GF-D8 (cell line): ENCODE results near the gene SLC12A3.
A peak's percentile ranks its signal among the peaks of the same experiment; 100 is the strongest.
"Not testable (repeated sequence)": the region's sequence is repeated elsewhere in the genome, so short reads cannot be mapped to it uniquely, and the experiment has no call there.

Experiments used
- DNase-seq: peaks from one replicate; lab custom pipeline; 2025; lab: John Stamatoyannopoulos, UW

The SLC12A3 gene

DNA sequence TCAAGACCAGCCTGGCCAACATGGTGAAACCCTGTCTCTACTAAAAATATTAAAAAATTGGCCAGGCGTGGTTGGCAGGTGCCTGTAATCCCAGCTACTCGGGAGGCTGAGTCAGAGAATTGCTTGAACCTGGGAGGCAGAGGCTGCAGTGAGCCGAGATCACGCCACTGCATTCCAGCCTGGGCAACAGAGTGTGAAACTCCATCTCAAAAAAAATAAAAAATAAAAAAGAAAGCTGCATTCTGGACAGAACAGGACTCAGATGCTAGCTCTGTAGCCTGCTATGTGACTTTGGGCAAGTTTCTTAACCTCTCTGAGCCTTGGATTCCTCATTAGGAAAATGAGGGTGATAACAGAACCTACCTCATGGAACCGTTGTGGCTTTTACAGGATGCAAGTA, 3.8 kb downstream of the SLC12A3 start:
- DNase-seq = not testable (repeated sequence)

DNA sequence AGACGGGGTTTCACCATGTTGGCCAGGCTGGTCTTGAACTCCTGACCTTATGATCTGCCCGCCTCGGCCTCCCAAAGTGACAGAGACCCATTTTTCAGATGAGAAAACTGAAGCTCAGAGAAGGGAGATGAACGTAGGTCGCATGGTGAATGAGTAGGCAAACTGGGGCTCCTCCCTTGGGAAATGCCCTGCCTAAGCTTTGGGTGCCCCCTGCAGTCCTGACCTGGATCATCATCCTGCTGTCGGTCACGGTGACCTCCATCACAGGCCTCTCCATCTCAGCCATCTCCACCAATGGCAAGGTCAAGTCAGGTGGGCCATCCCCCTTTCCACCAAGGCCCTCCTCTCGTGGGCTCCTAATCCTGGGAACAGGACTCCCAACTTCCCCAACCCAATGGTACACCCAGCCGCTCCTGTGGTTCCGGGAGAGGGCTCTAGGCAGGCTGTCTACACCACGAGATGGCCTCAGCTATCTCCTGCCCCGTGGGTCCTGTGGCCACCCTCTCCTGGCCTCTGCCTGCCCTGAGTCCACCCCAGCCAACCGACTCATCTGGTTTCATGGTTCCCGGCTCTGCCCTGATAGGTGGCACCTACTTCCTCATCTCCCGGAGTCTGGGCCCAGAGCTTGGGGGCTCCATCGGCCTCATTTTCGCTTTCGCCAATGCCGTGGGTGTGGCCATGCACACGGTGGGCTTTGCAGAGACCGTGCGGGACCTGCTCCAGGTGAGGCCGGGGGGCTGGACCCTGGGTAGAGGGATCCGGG, 4.7 kb downstream of the SLC12A3 start:
- peak; percentile 27 for DNase-seq

- no peak for DNase-seq
Observed at GRCh38 chr16:56870276-56870888, 5.4 kb downstream of the SLC12A3 start.

DNA sequence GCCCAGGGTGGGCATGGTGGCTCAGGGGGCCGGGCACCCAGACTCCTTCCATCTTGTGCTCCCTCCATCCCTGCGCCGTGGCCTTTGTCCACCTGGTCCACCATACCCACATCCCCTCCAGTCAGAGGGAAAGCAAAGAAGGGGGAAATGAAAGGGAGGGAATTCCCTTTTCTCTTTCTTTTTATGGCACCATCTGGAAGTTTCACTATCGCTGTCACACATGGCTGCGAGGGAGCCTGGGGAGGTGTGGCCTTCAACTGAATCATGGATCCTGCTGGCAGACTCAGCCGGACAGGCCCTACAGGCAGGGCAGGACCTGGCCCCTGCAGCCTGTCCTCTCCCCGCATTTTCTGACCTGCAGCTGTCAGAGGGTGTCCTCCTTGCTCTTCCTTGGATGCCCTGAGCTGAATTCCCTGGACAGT, 6.2 kb downstream of the SLC12A3 start:
- DNase-seq = no peak

- peak; percentile 75 for DNase-seq
Observed at GRCh38 chr16:56872863-56873391, 7.9 kb downstream of the SLC12A3 start.

DNA sequence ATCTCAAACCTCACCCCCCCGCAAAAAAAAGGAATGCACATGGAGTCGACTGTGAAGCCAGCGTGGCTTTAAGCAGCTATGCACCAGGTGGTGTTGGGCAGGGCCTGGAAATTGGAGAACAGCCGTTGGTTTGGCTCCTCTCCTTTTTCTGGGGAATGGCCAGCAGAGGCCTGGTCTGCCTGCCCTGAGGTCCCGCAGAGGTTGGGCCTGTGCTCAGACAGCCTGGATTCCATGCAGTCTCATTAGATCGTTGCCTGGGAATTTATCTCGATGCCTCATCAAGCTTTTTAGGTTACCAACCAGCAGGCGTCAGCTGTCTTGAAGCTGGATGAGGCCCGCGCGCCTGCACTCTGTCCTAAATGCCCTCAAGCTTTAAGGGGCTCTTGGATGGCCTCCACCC, 9.8 kb downstream of the SLC12A3 start:
- DNase-seq = no peak

GRCh38 chr16:56876048-56876447, 11.0 kb downstream of the SLC12A3 start:
- DNase-seq = no peak

DNA sequence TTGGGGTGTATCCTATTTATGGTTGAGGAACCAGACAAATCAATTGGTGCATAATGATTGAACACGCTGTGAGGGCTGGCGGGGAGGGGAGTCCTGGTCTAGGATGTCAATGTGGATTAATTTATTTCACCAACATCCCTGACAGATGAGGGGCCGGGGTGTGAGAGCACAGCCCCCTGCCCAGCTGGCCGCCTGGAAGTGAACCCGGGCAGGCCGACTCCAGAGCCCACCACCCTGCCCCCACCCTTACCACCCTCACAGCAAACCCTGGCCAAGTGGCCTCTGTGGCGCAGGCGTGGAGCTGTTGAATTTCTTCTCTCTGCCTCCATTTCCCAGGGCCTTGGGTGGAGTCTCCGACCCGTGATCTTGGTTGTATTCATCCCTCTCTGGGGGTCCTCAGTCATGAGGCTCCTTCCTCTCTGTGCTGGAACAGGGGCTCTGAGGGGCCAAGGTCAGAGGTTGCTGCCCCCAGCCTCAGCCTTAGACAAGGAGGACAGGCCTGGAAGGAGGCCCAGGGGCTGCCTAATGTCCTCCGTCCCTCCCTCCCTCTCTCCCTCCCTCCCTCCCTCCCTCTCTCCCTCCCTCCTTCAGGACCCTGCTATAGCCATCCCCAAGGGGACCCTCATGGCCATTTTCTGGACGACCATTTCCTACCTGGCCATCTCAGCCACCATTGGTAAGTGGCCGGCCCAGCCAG, 12.6 kb downstream of the SLC12A3 start:
- no peak for DNase-seq

DNA sequence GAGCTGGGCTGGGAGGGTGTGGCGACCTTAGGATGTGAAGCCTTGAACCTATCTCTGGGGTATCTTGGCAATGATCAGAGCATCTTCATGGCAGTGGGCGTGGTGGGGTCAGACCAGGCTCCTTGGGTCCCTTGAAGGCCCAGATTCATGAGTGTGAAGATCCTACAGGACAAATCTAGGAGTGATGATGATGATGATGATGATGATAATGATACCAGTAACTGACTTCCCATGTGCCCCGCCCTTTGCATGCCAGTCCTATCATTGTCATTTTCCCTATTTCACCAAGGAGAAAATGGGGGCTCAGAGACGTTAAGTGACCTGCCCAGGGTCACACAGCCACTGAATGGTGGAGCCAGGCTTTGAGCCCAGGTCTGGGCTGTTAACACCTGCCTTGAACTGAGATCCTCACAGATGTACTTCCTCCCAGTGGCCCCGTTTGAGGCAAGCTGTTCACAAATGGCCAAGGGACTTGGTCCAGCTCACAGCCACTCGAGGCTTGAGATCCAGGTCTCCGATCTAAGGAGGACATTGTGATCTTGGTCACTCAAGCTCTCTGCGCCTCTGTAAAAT, 13.4 kb downstream of the SLC12A3 start:
- DNase-seq = no peak

GRCh38 chr16:56879276-56879675, 14.3 kb downstream of the SLC12A3 start:
- DNase-seq = no peak

DNA sequence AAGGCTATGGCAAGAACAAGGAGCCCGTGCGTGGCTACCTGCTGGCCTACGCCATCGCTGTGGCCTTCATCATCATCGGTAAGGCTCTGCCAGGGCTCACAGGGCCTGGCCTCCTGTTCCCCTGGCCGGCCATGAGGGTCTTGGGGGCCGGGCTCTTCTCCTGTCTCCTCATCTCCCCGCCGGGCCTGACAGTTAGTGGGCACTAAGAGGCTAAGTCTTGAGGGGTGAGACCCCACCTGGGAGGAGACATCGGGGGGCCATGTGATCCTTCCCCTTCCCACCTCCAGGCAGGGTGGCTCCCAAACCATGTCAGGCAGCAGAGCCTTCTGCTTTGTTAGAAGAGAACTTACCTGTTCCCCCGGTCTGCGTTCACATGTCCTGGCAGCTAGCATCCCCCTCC, 15.2 kb downstream of the SLC12A3 start:
- no peak for DNase-seq

- no peak for DNase-seq
Observed at GRCh38 chr16:56880685-56881084, 15.7 kb downstream of the SLC12A3 start.

GRCh38 chr16:56882077-56882800, 17.2 kb downstream of the SLC12A3 start:
- no peak for DNase-seq

DNA sequence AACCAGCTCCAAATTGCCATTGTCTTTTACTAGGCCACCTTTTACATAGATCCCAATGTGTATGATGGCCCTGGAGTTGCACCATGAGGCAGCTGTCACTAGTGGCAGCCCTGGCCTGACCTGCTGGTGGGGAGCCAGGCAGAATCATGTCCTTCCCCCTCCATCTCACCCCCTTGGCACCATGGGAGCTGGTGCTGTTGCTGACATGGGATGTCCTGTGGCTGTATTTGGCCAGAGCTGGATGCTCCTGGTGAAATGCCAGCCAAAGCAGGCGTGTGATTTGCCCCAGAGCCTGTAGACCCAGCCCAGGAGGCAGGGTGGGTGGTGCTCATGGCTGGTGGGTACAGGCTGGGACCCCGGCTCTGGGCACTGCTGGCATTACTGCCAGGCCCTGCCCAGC, 18.6 kb downstream of the SLC12A3 start:
- no peak for DNase-seq

GRCh38 chr16:56884026-56884582, 19.1 kb downstream of the SLC12A3 start:
- no peak for DNase-seq

DNA sequence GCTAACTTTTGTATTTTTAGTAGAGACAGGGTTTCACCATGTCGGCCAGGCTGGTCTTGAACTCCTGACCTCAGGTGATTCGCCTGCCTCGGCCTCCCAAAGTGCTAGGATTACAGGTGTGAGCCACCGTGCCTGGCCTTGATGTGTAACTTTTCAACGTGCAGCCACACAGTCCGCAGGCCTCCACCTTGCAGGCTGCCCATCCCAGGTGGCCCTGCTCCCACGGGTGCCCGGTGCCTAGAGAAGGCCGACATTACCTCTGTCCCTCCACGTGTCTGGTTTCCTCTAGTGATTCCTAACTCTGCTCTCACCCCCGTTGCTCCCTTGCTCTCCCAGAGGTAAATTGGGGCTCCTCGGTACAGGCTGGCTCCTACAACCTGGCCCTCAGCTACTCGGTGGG, 19.9 kb downstream of the SLC12A3 start:
- not testable (repeated sequence) for DNase-seq

DNA sequence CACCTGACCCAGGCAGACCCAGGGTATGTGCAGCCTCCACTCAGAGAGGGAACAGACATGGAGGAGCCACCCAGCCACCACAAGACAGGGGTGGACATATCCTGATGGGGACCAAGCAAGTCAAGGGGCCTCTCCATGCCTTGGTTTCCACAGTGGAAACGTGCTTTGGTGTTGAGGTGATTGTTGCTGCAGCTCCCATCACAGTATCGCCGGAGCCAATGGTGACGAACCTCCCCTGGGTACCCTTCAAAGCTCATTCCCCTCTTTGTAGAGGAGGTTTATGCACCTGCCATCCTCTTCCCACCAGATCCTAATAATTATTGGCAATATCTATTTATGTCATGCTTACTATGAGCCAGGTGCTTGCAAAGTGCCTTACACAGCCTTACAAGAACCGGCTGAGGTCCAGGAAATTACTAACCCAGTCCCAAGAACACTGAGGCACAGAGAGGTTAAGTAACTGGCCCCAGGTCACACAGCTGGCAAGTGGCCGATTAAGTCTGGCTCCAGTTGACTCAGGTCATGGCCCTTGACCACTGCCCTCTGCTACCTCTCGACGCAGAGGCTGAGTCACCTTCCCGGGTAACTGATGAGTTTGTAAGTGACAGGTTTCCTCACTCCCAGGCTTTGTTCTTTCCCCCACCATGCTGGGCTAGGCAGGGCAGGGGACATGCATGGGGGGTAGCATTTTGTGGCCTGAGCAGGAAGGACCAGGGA, 20.6 kb downstream of the SLC12A3 start:
- no peak for DNase-seq

DNA sequence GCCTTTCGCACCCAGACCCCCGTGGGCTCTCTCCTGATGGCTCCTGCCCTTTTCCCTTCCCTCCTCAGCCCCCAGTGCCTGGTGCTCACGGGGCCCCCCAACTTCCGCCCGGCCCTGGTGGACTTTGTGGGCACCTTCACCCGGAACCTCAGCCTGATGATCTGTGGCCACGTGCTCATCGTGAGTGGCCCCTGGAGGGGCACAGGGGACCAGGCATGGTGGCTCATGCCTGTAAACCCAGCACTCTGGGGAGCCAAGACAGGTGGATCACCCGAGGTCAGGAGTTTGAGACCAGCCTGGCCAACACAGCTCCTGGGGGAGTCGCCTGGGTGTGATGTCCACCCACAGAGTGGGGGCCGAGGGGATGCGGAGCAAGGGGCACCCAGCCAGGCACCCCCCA, 21.3 kb downstream of the SLC12A3 start:
- DNase-seq = no peak

- no peak for DNase-seq
Observed at GRCh38 chr16:56886826-56887225, 21.8 kb downstream of the SLC12A3 start.

DNA sequence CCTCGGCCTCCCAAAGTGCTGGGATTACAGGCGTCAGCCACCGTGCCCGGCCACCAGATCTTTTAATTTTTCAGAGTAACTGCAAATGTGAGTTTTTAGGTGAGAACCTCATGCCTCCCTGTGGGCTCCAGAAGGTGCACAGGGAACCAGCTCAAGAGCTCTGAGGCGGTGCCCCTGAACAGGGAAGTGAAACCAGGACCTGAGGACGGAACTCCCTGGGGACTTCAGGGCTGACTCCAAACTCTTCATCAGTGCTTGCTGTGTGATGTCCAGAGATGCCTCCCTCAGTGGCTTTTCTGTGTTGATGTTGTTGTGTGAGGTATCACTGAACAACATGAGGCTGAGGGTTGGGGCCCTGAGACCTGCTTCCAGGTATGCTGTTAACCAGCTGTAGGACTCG, 23.8 kb downstream of the SLC12A3 start:
- no peak for DNase-seq

DNA sequence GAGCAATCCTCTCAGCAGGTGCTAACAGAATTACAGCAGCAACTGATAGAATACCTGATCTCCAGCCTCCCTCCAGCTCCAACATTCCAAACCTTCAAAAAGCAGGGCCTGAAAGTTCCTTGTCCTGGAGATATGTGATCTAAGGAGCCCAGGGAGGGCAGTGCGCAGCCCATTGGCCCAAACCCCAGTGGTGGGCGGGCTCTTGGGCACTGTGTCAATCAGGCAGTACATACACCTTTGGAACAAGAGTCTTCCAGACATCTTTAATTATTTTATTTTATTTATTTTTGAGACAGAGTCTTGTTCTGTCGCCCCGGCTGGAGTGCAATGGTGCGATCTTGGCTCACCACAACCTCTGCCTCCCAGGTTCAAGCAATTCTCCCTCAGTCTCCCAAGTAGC, 24.2 kb downstream of the SLC12A3 start:
- no peak for DNase-seq
